Activated CD8-positive, alpha-beta memory T cell treated with anti-CD3 and anti-CD28 coated beads for 24 hours (primary cell): ENCODE measurements around the gene TAP2.
"Not testable (repeated sequence)": the region's sequence is repeated elsewhere in the genome, so short reads cannot be mapped to it uniquely, and the experiment has no call there.

Source experiments
- DNase-seq: peaks from one replicate; pipeline ENCODE4 v3.0.0-alpha.2; 2020

The TAP2 gene

DNA sequence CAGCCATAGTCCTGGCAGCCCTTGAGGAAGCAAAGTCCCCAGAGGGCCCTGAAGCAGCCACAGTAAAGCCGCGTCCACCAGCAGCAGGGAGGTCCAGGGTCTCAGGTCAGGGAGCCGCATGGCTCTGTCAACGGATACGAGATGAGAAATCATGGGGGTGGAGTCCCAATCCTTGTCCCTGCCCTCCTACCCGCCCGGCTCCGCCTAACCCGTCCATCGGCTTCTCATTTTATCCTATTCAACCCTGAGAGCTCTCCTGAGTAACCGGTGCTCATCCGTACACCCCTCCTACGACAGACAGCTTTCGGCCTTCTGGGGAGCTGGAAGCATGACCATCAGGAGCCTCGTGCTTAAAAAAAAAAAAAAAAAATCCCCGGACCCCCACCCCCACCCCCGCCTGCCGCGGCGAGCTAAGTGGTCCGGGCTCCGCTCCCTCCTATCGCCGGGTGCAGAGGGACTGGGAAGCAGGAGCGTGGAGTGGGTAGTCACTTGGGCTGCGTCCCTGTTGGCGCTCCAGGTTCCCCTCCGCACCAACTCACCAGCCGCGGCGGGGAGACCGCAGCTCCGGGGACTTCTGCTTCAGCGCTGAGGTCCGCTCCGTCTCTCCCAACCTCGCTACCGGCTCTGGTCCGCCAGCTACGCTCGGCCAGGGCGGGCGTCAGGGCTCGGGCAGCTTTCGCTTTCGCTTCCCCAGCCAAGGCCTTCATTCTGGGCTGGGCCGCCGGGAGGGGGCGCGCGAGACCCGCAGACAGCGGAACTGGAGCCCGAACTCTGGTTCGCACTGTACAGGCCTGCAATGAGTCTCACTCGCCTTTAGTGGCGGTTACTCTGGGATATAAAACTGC is at the start of gene TAP2:
Gene TAP2 (minus strand): TSS at position 626 of the 845 bp plus-strand sequence. CDS start 506 bp downstream, at position 120.
- DNase-seq: peak; percentile 100

GRCh38 chr6:32887616-32888015 is 49.1 kb upstream of the TAP2 start:
- no peak for DNase-seq

- DNase-seq: no peak
These were observed 48.3 kb upstream of the TAP2 start for GRCh38 chr6:32886681-32887383.

DNA sequence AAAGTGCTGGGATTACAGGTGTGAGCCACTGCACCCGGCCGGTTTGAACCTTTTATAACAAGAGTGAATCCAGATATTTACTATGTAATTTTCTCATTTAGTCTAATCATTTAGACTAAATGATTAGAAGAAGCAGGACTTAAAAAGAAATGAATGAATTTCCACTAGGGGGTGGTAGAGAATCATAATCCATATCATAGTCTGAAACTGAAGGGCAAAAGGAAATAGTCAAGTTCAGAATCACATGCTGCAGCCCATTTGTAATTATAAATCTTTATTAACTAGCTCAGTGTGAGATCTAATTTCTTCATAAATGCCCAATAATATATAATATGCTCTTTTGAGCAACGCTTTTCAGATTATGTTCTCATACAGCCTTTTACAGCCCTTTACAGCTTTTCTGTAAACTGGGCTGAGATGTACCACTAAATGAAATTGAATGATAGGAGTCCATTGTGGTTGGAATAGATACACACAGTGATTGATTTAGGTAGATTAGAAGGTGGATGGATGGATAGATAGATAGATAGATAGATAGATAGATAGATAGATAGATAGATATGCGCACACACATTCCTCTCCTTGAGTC is 47.3 kb upstream of the TAP2 start:
- DNase-seq: no peak

DNA sequence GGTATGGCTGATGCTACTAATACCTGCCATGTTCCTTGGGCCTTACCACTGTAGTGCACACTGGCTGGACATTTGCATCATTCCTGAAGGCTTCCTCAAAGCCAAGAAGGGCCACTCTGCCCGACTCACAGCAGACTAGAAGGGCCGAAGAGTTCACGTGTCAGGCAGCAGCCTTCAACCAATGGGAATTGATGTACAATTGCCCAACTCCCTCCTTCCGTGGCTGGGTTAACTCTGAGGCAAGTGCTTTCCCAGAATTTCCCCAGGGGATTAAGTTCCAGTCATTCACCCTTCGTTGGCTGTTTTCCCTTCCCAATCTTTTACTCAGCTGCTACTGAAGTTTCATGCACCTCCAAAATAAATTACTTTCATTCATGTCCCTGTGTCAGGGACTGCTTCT is 45.2 kb upstream of the TAP2 start:
- no peak for DNase-seq

DNA sequence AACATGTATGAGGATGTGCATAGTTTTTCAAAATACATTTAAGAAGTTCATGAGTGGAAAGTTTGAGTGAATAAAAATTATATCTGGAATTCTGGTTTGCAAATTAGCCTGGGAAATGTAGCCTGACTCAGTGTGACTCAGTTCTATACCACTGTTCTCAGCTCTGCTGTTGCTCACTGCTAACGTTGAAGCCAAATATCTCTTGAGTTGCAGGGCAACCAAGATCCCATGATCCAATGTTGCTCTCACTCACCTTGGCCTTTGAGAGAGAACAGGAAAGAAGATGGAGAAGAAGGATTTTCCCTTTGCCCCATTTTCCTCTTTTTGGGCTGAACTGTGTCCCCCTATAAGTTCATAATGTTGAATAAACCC is 44.3 kb upstream of the TAP2 start:
- DNase-seq: no peak

DNA sequence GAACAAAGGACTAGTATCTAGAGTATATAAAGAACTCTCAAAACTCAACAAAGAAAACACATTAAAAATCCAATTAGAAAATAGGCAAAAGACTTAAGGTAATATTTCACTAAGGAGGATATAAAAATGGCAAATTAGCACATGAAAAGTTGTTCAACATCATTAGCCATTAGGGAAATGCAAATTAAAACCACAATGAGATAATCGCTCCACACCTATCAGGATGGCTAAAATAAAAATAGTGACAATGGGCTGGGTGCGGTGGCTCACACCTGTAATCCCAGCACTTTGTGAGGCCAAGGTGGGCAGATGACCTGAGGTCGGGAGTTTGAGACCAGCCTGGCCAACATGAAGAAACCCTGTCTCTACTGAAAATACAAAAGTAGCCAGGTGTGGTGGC is 42.4 kb upstream of the TAP2 start:
- not testable (repeated sequence) for DNase-seq

- no peak for DNase-seq
These were observed 41.2 kb upstream of the TAP2 start for GRCh38 chr6:32879691-32880090.

DNA sequence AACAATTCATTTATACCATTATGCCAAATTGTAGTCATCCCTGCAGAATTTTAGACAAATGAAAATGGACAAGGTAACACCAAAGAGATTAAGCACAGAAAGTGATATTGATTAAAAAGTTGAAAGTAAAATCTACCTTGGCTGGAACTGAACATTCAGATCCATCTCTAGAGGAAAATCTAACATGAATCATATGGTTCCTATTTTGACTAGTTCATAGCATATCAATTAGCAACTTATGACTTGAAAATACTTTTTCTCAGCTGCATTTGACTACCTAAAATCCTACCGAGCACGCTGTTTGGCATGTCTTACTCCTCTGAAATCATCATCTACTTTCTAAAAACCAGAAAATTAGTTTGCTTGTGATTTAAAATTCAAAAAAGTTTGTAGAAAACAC is 38.1 kb upstream of the TAP2 start:
- DNase-seq: no peak

GRCh38 chr6:32873947-32874346 is 35.4 kb upstream of the TAP2 start:
- not testable (repeated sequence) for DNase-seq

- peak; percentile 96 for DNase-seq
These were observed 29.8 kb upstream of the TAP2 start for GRCh38 chr6:32868257-32868788.

- no peak for DNase-seq
These were observed 29.2 kb upstream of the TAP2 start for GRCh38 chr6:32867554-32868256.

DNA sequence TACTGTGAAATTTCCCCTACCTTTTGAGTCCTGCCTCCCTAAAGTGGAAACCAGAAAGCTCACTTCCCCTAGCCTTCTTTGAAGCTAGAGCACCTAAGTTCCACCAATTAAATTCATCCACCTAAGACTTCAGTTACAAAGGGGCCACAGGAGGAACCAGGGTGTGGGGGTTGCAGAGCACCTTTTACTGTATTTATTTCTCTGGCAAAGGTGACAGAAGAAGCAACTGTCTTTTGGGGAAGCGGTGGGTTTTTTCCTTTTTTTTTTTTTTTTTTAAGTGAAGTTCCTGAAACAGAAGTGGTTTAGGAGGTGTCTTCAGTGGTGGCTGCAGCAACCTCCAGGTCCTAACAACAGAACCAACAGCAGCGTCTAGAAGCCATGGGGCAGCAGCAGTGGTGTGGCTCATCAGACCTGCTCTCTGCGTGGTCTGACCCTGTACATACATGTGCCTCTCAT is 28.5 kb upstream of the TAP2 start:
- peak; percentile 57 for DNase-seq

DNA sequence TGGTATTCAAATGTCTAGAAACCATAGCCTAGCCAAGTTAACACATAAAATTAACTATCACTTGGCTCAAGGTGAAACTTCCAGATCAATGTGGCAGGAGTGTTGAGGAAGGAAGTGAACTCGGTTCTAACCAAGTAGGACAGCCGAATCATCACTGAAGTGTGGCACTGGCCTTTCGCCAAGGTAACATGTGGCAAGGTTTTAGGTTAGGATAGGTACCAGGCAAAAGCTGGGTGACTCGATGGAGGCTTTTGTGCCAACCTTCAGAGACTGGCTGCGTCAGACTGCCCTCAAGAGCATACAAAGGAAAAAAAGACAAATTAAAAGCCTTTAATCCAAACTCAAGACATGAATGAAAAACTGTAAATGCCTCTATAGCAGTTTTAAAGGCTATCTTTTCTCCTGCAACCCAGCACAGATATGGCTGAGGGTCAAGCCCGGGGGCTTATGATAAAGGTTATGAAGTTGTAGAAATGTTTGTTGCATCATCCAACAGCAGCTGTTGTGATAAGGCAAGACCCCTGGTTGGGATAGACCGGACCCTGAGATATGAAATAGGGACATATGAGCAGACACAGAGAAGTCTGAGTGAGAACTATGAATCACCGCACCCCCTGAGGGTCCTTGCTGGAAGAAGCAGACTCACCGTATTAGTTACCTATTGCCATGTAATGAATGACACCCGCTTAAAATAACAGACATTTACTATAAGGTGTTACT is 27.3 kb upstream of the TAP2 start:
- DNase-seq: peak; percentile 56

DNA sequence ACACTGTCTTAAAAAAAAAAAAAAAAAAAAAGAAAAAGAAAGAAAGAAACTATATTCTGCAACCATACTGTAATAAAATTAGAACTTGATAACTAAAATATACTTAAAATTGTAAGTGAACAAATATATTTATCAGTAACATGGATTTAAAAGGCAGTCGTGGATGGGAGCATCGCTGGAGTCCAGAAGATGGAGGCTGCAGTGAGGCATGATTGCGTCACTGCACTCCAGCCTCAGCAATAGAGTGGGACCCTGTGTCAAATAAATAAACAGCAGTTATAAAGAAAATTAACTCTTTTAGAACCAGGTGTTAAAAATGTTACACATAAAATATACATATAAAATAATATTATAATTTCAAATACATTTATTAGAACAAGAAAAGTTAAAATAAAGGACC is 24.2 kb upstream of the TAP2 start:
- no peak for DNase-seq

DNA sequence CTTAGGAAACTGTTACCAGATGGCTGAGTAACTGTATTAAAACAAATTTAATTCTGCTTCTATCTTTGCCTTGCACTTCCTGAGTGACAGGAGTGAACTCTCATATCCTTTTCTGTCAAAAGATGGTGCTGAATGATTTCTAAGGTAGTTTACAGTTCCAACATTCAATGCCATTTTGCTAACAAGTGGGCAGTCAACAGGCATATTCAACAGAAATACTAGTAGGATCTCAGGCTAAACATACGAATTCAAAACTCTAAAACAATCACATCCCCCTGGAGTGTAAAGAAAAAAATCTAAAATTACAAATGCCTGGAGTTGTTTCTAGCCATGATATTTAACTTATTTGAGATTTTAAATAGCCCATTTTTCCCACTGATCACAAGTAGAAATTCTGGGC is 22.1 kb upstream of the TAP2 start:
- no peak for DNase-seq

DNA sequence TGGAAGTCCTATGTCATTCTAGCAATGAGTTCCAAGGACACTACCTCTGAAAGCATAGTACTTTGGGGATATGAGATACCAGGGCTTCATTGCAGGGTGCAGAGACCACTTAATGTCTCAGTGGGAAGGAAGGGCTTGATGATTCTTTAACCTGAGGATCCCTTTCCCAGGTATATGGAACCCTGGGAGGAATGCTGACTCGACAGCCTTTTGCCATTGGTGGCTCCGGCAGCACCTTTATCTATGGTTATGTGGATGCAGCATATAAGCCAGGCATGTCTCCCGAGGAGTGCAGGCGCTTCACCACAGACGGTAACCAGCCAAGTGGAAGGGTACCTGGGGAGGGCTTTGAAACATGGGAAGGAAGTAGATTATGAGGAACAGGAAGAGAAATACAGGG is 19.7 kb upstream of the TAP2 start:
- DNase-seq: no peak

DNA sequence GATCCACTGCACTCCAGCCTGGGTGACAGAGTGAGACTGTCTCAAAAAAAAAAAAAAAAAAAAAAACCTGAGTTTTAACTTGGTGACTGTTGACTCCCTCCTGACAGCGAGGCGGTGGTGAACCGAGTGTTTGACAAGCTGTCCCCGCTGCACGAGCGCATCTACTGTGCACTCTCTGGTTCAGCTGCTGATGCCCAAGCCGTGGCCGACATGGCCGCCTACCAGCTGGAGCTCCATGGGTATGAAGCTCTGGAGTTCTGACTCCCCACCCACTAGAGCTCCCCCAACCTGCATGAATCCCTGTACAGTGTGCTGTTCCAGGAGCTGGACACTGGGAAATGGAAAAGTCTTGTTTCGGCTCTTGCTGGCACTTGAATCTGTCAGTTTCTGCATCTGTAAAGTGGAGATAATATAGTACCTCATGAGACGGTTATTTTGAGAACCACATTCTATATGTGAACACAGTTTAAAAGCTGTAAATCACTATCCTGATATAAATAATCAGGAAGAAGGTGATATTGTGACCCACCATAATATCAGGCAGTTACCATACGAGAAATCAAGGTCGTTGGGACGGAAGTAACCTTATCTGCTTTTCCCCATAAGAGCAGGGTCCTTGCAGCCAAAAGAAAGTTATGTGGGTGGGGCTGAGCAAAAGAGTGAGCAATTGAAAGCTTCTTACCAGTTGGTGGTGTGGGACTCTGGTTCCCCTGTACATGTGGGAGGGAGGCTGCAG is 18.8 kb upstream of the TAP2 start:
- no peak for DNase-seq

DNA sequence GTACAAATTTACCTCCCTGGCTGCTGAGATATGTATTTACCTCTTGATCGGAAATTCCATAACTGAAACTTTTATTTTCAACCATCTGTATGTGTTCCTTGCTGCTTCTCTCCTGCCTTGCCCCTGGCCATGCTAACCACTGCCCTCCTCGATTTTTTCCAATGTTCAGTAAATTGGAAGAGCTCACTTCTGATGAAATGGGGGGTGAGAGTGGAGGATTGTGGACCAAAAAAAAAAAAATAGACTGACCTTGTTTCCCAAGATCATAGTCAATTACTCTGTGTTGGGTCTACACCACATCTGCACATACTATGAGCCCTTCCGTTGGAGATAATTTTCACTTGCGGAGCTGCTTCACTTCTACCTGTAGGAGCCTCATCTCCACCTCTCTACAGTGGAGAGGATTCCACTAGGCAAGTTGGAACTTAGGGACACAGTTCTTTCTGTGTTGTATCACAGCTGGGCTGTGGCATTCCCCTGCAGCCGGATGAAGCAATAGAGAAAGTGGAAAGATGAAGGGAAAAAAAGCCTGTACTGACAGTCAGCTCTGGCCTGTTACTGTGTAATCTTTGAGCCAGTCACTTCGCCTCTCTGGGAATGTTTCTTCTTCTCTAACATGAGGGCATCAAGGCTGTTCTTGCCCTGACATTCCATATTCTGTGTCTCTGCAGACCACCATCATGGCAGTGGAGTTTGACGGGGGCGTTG is 17.1 kb upstream of the TAP2 start:
- DNase-seq: no peak

GRCh38 chr6:32854376-32855178 is 16.0 kb upstream of the TAP2 start:
- peak; percentile 75 for DNase-seq
